ENCODE results near the gene DSTN. TPM values are rescaled to one million over a fixed set of nuclear protein-coding genes. Genes with fewer than 3 reads are reported as not detected.

The DSTN gene
- total and polyA plus RNA-seq, 2 donors (not counting 3 experiments of a cell fraction or from before 2014, with no cell fraction given) = 66.1 to 300 TPM

- dilution Hi-C loops (cut with MboI; ENCODE audit: extremely low pct_ligation_motif_present, low sequenced_read_pairs) (no loop called here), intact Hi-C loops (cut with micrococcal nuclease) (loop anchor here (1.0 kb wide), 1 partner anchor 8 kb away; no protein-coding TSS in a partner anchor)
- Histone ChIP-seq H3K9me3 (replicated peaks; ENCODE audit: control insufficient read depth, insufficient read depth, low read length) (no peaks in the 10 kb centered on the region), H3K79me2 (ENCODE audit: control insufficient read depth, insufficient read depth, low read length) (peaks cover 96% of the 10 kb centered on the region), H3K36me3 (ENCODE audit: control insufficient read depth in 2 of 2, extremely low read depth in 1 of 2, insufficient read depth in 2 of 2, low read length in 2 of 2) (no peaks in the 10 kb centered on the region), H3K4me3 (replicated peaks in 1 of 3; ENCODE audit: insufficient read depth in 1 of 3, low read depth in 1 of 3, low read length in 3 of 3) (no peak overlapping the region), H3K9ac (replicated peaks; ENCODE audit: extremely low read depth, insufficient read depth, low read length) (no peak overlapping the region), H3K4me2 (ENCODE audit: insufficient read depth, low read length) (no peak overlapping the region), H3K9me1 (replicated peaks; ENCODE audit: control insufficient read depth, extremely low read depth, insufficient read depth, low read length) (no peaks in the 10 kb centered on the region), H3K4me1 (ENCODE audit: control insufficient read depth, extremely low read depth, insufficient read depth, low read length) (peaks cover 17% of the 10 kb centered on the region), H2AFZ (ENCODE audit: low read depth, low read length) (no peak overlapping the region), H4K20me1 (replicated peaks; ENCODE audit: control insufficient read depth, extremely low read depth, insufficient read depth, low read length) (peaks cover 2% of the 10 kb centered on the region), H3K27me3 (ENCODE audit: control insufficient read depth in 2 of 2, insufficient read depth in 2 of 2, low read length in 2 of 2) (no peaks in the 10 kb centered on the region), H3K27ac (ENCODE audit: insufficient read depth, low read depth, low read length) (no peak overlapping the region)
- TF ChIP-seq GATA2 (IDR thresholded peaks at IDR 0.05; ENCODE audit: insufficient read depth, insufficient read length, low read depth, low read length) (no peak), CTCF (IDR thresholded peaks at IDR 0.05; ENCODE audit: extremely low read depth in 1 of 2, insufficient read depth in 1 of 2, low read depth in 1 of 2, low read length in 2 of 2) (no peak), EZH2 (IDR thresholded peaks at IDR 0.05; ENCODE audit: borderline replicate concordance, low read depth, low read length, severe bottlenecking) (no peak), POLR2AphosphoS5 (IDR thresholded peaks at IDR 0.05; ENCODE audit: insufficient read depth, low read depth, low read length) (no peak), MAX (IDR thresholded peaks at IDR 0.05; ENCODE audit: insufficient read depth, insufficient read length) (no peak), JUN (IDR thresholded peaks at IDR 0.05; ENCODE audit: borderline replicate concordance, insufficient read depth, insufficient read length, low read depth) (no peak), POLR2A (IDR thresholded peaks at IDR 0.05; ENCODE audit: low read depth, low read length) (no peak), MYC (IDR thresholded peaks at IDR 0.05; ENCODE audit: low read depth, low read length) (no peak), FOS (IDR thresholded peaks at IDR 0.05; ENCODE audit: borderline replicate concordance, insufficient read depth, low read length) (no peak)
- CTCF ChIA-PET = interaction anchor here (3.0 kb wide), 1 partner anchor 18 kb away, joined by 10 read pairs; no protein-coding TSS in a partner anchor
- no TSS peak for BruUV-seq (replicated peaks)
- POLR2A ChIA-PET = no interaction called here
- DNase-seq (ENCODE audit: low read depth, low spot score) = no peak
- FAIRE-seq = no peak
Measured at GRCh38 chr20:17576215-17576614, 6.3 kb downstream of the DSTN start.

All from endothelial cell of umbilical vein (primary cell).